Fibroblast of lung (primary cell): ENCODE results near the gene ACOT7.

ENCODE experiments used
- CTCF ChIP-seq, 2 donors: IDR thresholded peaks in 1 of 2; conservative IDR thresholded peaks in 1 of 2; 1 replicate in 1 of 2; 2 replicates in 1 of 2; pipeline ENCODE4 v1.5.1; 2011 to 2012; ENCODE audit warnings: low read length in 2 of 2, control low read depth in 1 of 2, inconsistent platforms in 1 of 2, low read depth in 1 of 2, mild to moderate bottlenecking in 1 of 2
- EZH2 ChIP-seq: IDR thresholded peaks from 2 replicates; pipeline ENCODE4 v1.5.1; 2012; ENCODE audit warnings: low read length, control low read depth, mild to moderate bottlenecking; ENCODE audit errors: missing control alignments

- TF ChIP-seq CTCF (conservative IDR thresholded peaks at IDR 0.05 in 1 of 2, IDR thresholded peaks at IDR 0.05 in 1 of 2; ENCODE audit: low read depth in 1 of 2, low read length in 2 of 2) (no peak), EZH2 (no peak)
Observed at GRCh38 chr1:6329851-6330250, 63.7 kb downstream of the ACOT7 start.
